Neural cell (in vitro differentiated cells): ENCODE data around the gene PMF1. TPM values are rescaled to one million over a fixed set of nuclear protein-coding genes. Genes with fewer than 3 reads are reported as not detected.
"Not testable (repeated sequence)": the region's sequence is repeated elsewhere in the genome, so short reads cannot be mapped to it uniquely, and the experiment has no call there.

Experiments
- H2AFZ ChIP-seq: fragments of 200-600, 300-800 bp; sonication (generic), shearing (Covaris generic); 2 replicates; pipeline ENCODE4 v1.6.0; 2014; ENCODE audit warnings: low read depth, mild to moderate bottlenecking, antibody characterized with exemption, low read length, moderate library complexity
- H3F3A ChIP-seq: fragments of 200-600 bp; shearing (Covaris generic); 2 replicates; pipeline ENCODE4 v1.6.1; 2016; ENCODE audit warnings: mild to moderate bottlenecking, moderate library complexity, mixed read lengths, antibody characterized with exemption, low read length; ENCODE audit not compliant: insufficient read depth, poor library complexity, severe bottlenecking
- H3K27ac ChIP-seq: fragments of 200-600, 300-800 bp; sonication (generic), shearing (Covaris generic); 2 replicates; pipeline ENCODE4 v1.5.1; 2014; ENCODE audit warnings: mild to moderate bottlenecking, low read length, moderate library complexity
- H3K27me3 ChIP-seq: fragments of 300-800, 200-600 bp; sonication (generic), shearing (Covaris generic); 2 replicates; pipeline ENCODE4 v1.6.0; 2014; ENCODE audit warnings: mild to moderate bottlenecking, low read depth, low read length, moderate library complexity; ENCODE audit not compliant: insufficient read depth
- H3K36me3 ChIP-seq: fragments of 300-800, 200-600 bp; sonication (generic), shearing (Covaris generic); 2 replicates; pipeline ENCODE4 v1.5.1; 2014; ENCODE audit warnings: mild to moderate bottlenecking, antibody characterized with exemption, low read length, moderate library complexity; ENCODE audit not compliant: insufficient read depth
- H3K4me2 ChIP-seq: fragments of 300-800, 200-600 bp; sonication (generic), shearing (Covaris generic); 2 replicates; pipeline ENCODE4 v1.6.0; 2014; ENCODE audit warnings: mild to moderate bottlenecking, low read length
- H3K4me3 ChIP-seq: fragments of 300-800, 200-600 bp; sonication (generic), shearing (Covaris generic); 2 replicates; pipeline ENCODE4 v1.5.1; 2014; ENCODE audit warnings: mild to moderate bottlenecking, low read length, moderate library complexity
- H3K79me2 ChIP-seq: fragments of 200-600 bp; shearing (Covaris generic); replicated peaks from 2 replicates; pipeline ENCODE4 v1.6.0; 2014; ENCODE audit warnings: mild to moderate bottlenecking, low read length, moderate library complexity; ENCODE audit not compliant: insufficient read depth
- H3K9ac ChIP-seq: fragments of 300-800, 200-600 bp; sonication (generic), shearing (Covaris generic); 2 replicates; pipeline ENCODE4 v1.6.1; 2016; ENCODE audit warnings: mild to moderate bottlenecking, low read length, mixed read lengths
- H3K9me2 ChIP-seq: fragments of 200-600 bp; shearing (Covaris generic); 2 replicates; pipeline ENCODE4 v1.6.1; 2016; ENCODE audit warnings: mild to moderate bottlenecking, low read length, mixed read lengths; ENCODE audit not compliant: insufficient read depth
- H3K9me3 ChIP-seq: fragments of 200-600, 300-800 bp; sonication (generic), shearing (Covaris generic); 2 replicates; pipeline ENCODE4 v1.6.1; 2016; ENCODE audit warnings: mild to moderate bottlenecking, mixed run types, low read length, moderate library complexity, mixed read lengths
- H4K20me1 ChIP-seq: fragments of 200-600 bp; shearing (Covaris generic); 2 replicates; pipeline ENCODE4 v1.6.1; 2016; ENCODE audit warnings: mild to moderate bottlenecking, mixed run types; ENCODE audit not compliant: insufficient read depth
- CTCF ChIP-seq: fragments of 450-650 bp; IDR thresholded peaks from 2 replicates; pipeline ENCODE4 v1.5.1; 2014; ENCODE audit warnings: antibody characterized with exemption, mild to moderate bottlenecking, moderate library complexity; ENCODE audit not compliant: poor library complexity, severe bottlenecking
- EP300 ChIP-seq: fragments of 450-650 bp; conservative IDR thresholded peaks from 2 replicates; pipeline ENCODE4 v1.6.1; 2014; ENCODE audit warnings: antibody characterized with exemption, mild to moderate bottlenecking, moderate library complexity; ENCODE audit not compliant: poor library complexity, severe bottlenecking
- EZH2 ChIP-seq: fragments of 200-600, 300-800 bp; shearing (Covaris generic), sonication (generic); IDR thresholded peaks from 2 replicates; pipeline ENCODE4 v1.6.1; 2014; ENCODE audit warnings: antibody characterized with exemption, low read length, borderline replicate concordance, mild to moderate bottlenecking; ENCODE audit not compliant: insufficient read depth, poor library complexity, severe bottlenecking
- MXI1 ChIP-seq: fragments of 450-650 bp; conservative IDR thresholded peaks from 2 replicates; pipeline ENCODE4 v1.6.1; 2014; ENCODE audit warnings: antibody characterized with exemption, mild to moderate bottlenecking; ENCODE audit not compliant: poor library complexity, severe bottlenecking
- POLR2AphosphoS5 ChIP-seq: IDR thresholded peaks from 2 replicates; pipeline ENCODE4 v1.6.1; 2012
- RAD21 ChIP-seq: fragments of 450-650 bp; conservative IDR thresholded peaks from 2 replicates; pipeline ENCODE4 v1.6.1; 2014; ENCODE audit warnings: antibody characterized with exemption, mild to moderate bottlenecking, moderate library complexity
- REST ChIP-seq: IDR thresholded peaks from 2 replicates; pipeline ENCODE4 v1.6.1; 2012; ENCODE audit warnings: borderline replicate concordance
- SMC3 ChIP-seq: fragments of 450-650 bp; conservative IDR thresholded peaks from 2 replicates; pipeline ENCODE4 v1.6.1; 2014; ENCODE audit warnings: antibody characterized with exemption, mild to moderate bottlenecking, moderate library complexity; ENCODE audit not compliant: poor library complexity
- TAF1 ChIP-seq: IDR thresholded peaks from 2 replicates; pipeline ENCODE4 v1.6.1; 2012; ENCODE audit warnings: low read depth
- polyA plus RNA-seq: library from polyadenylated mRNA; depleted of rRNA; stranded (reverse); fragments of >200 nt; gene quantifications from 2 replicates; pipeline ENCODE4 v1.2.3, GENCODE V29; 2014

PMF1 gene
- polyA plus RNA-seq, 1 donor from 2014 or later, result 97.0 TPM

- no peaks in the 10 kb centered on the region for H4K20me1 ChIP-seq
- H3K36me3 ChIP-seq, result no peaks in the 10 kb centered on the region
- H3K9me2 ChIP-seq, result no peaks in the 10 kb centered on the region
- H3K4me3 ChIP-seq, result no peak overlapping the region
- H3K79me2 ChIP-seq, result no peaks in the 10 kb centered on the region
- no peak overlapping the region for H3K27ac ChIP-seq
- no peak overlapping the region for H3K9ac ChIP-seq
- H3K27me3 ChIP-seq, result no peaks in the 10 kb centered on the region
- TF ChIP-seq REST (no peak), TAF1 (no peak), EZH2 (no peak), POLR2AphosphoS5 (no peak), CTCF (no peak), EP300 (no peak), RAD21 (no peak), SMC3 (no peak), MXI1 (no peak)
- H3K4me2 ChIP-seq, result no peak overlapping the region
- no peaks in the 10 kb centered on the region for H3F3A ChIP-seq
- H2AFZ ChIP-seq, result no peak overlapping the region
- no peaks in the 10 kb centered on the region for H3K9me3 ChIP-seq
Measured at GRCh38 chr1:156180471-156180870, 32.3 kb upstream of the PMF1 start.

- not testable (repeated sequence) for H3K9me3 ChIP-seq, H3K4me3 ChIP-seq, H3K27ac ChIP-seq, H3K79me2 ChIP-seq, H3K9ac ChIP-seq, H2AFZ ChIP-seq, H3K36me3 ChIP-seq, H3K9me2 ChIP-seq, H4K20me1 ChIP-seq, H3F3A ChIP-seq, H3K27me3 ChIP-seq, H3K4me2 ChIP-seq
Measured at GRCh38 chr1:156181391-156181924, 31.3 kb upstream of the PMF1 start.

- H3K4me2 ChIP-seq, H3K36me3 ChIP-seq, H3K27me3 ChIP-seq, H3K79me2 ChIP-seq, H3K27ac ChIP-seq, H3K4me3 ChIP-seq, H4K20me1 ChIP-seq, H3F3A ChIP-seq, H2AFZ ChIP-seq, H3K9me2 ChIP-seq, H3K9me3 ChIP-seq, H3K9ac ChIP-seq: not testable (repeated sequence)
Measured at GRCh38 chr1:156182010-156182779, 30.6 kb upstream of the PMF1 start.

- not testable (repeated sequence) for H3K79me2 ChIP-seq, H3K9ac ChIP-seq, H3K27me3 ChIP-seq, H3K4me3 ChIP-seq, H3K27ac ChIP-seq, H4K20me1 ChIP-seq, H2AFZ ChIP-seq, H3K36me3 ChIP-seq, H3K9me3 ChIP-seq, H3K9me2 ChIP-seq, H3K4me2 ChIP-seq, H3F3A ChIP-seq
Measured at GRCh38 chr1:156186347-156187177, 26.2 kb upstream of the PMF1 start.
